ENCODE measurements around the gene HNRNPUL1. TPM values are rescaled to one million over a fixed set of nuclear protein-coding genes. Genes with fewer than 3 reads are reported as not detected.

The HNRNPUL1 gene
- total RNA-seq, 1 donor from 2014 or later: 81.1 TPM

GRCh38 chr19:41220811-41221210 lies 43.4 kb upstream of the HNRNPUL1 start:
- no peak for DNase-seq (ENCODE audit: low spot score in 2 of 2)
- TF ChIP-seq, protein P1, sequence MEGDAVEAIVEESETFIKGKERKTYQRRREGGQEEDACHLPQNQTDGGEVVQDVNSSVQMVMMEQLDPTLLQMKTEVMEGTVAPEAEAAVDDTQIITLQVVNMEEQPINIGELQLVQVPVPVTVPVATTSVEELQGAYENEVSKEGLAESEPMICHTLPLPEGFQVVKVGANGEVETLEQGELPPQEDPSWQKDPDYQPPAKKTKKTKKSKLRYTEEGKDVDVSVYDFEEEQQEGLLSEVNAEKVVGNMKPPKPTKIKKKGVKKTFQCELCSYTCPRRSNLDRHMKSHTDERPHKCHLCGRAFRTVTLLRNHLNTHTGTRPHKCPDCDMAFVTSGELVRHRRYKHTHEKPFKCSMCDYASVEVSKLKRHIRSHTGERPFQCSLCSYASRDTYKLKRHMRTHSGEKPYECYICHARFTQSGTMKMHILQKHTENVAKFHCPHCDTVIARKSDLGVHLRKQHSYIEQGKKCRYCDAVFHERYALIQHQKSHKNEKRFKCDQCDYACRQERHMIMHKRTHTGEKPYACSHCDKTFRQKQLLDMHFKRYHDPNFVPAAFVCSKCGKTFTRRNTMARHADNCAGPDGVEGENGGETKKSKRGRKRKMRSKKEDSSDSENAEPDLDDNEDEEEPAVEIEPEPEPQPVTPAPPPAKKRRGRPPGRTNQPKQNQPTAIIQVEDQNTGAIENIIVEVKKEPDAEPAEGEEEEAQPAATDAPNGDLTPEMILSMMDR (IDR thresholded peaks at IDR 0.05): no peak
- peaks cover 0 to 30% of the 10 kb centered on the region in 2 donors for H3K4me1 ChIP-seq
- no peaks in the 10 kb centered on the region for H3K27me3 ChIP-seq
- no peaks in the 10 kb centered on the region for H3K9me3 ChIP-seq
- H3K27ac ChIP-seq: peak overlapping the region; percentile 92 to 95
- peak overlapping the region; percentile 66 to 68 for H3K4me3 ChIP-seq
- peaks cover 7 to 13% of the 10 kb centered on the region in 2 donors for H3K36me3 ChIP-seq
- intact Hi-C loops (cut with DNase I): loop anchor here (5.0 kb wide), 1 partner anchor 429 kb away; no protein-coding TSS in a partner anchor

- Histone ChIP-seq H3K27ac (peak overlapping the region; percentile 92 to 95), H3K9me3 (no peaks in the 10 kb centered on the region), H3K4me1 (peaks cover 1 to 33% of the 10 kb centered on the region in 2 donors), H3K4me3 (peak overlapping the region in 1 of 2 donors; percentile 68), H3K27me3 (no peaks in the 10 kb centered on the region), H3K36me3 (peaks cover 7 to 13% of the 10 kb centered on the region in 2 donors)
- TF ChIP-seq, protein P1 (IDR thresholded peaks at IDR 0.05): no peak
- intact Hi-C loops (cut with DNase I): loop anchor here (5.0 kb wide), 1 partner anchor 429 kb away; no protein-coding TSS in a partner anchor
- no peak for DNase-seq (ENCODE audit: low spot score in 2 of 2)
Observed at GRCh38 chr19:41221514-41222205, 42.5 kb upstream of the HNRNPUL1 start.

- no peak overlapping the region for H3K4me3 ChIP-seq
- H3K36me3 ChIP-seq: peaks cover 7 to 13% of the 10 kb centered on the region in 2 donors
- TF ChIP-seq, protein P1 (IDR thresholded peaks at IDR 0.05): no peak
- H3K9me3 ChIP-seq: no peaks in the 10 kb centered on the region
- H3K27me3 ChIP-seq: no peaks in the 10 kb centered on the region
- no peak for DNase-seq (ENCODE audit: low spot score in 2 of 2)
- H3K4me1 ChIP-seq: peaks cover 4 to 37% of the 10 kb centered on the region in 2 donors
- peak overlapping the region; percentile 92 to 95 for H3K27ac ChIP-seq
- intact Hi-C loops (cut with DNase I): loop anchor here (5.0 kb wide), 1 partner anchor 430 kb away; no protein-coding TSS in a partner anchor
Observed at GRCh38 chr19:41222240-41222639, 41.9 kb upstream of the HNRNPUL1 start.

DNA sequence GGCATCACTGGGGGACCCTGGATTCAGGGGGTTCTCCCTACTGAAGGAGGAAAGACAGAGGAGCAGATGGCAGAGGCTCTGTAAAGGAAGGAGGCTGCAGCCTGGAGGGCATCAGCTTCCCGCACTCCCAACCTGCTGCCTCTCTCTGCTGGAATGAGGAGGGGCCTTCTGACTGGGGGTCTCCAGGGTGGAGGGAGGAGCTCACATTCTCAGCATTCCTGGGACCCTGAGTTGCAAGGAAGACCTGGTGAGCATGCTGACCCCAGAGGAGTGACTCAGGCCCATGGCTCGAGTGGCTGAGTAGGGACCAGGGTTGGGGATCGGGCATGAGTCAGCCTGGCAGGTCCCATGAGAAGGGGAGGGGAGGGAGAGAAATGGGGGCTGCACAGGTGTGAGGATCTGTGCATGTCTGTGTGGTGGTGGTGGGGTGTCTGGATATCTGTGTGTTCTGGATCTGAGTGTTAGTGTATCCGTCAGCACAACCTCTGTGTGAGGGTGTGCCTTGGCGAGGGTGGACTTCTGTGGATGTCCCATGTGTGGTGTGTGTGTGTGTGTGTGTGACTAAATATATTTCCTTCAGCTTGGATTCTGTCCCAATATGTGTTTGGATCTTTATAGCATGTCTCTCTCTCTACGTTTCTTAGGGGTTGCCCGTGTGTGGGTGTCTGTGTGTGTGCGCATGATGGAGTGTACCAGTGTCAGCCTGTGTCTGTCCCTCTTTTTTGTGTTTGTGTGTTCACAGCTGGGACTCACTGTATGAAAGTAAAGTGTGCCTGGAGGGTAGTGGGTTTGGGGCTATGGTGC lies 40.5 kb upstream of the HNRNPUL1 start:
- H3K27me3 ChIP-seq: no peaks in the 10 kb centered on the region
- TF ChIP-seq, protein P1 (IDR thresholded peaks at IDR 0.05): no peak
- no peaks in the 10 kb centered on the region for H3K9me3 ChIP-seq
- peaks cover 4 to 30% of the 10 kb centered on the region in 2 donors for H3K4me1 ChIP-seq
- DNase-seq (ENCODE audit: low spot score in 2 of 2): peak in 1 of 2 donors; percentile 81
- H3K4me3 ChIP-seq: peak overlapping the region in 1 of 2 donors; percentile 22
- intact Hi-C loops (cut with DNase I): loop anchor here (2.0 to 5.0 kb wide), 2 partner anchors 431 to 509 kb away; no protein-coding TSS in a partner anchor
- peaks cover 7 to 13% of the 10 kb centered on the region in 2 donors for H3K36me3 ChIP-seq
- H3K27ac ChIP-seq: peak overlapping the region; percentile 92 to 93

DNA sequence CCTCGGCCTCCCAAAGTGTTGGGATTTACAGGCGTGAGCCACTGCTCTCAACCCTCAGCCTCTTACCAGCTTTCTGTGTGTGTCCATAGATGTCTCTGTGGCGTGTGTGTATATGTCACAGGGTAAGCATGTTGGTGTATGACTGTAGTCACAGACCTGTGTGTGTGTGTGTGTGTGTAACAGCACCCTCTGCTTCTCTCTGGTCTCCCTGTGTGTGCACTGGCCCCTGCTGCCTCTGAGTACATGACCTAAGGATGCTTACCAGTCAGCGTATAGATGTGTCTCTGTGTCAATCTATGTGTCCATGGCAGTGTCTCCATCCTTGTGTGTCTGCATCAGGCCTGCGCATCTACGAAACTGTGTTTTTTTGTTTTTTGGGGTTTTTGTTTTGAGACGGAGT lies 39.5 kb upstream of the HNRNPUL1 start:
- no peak for DNase-seq (ENCODE audit: low spot score in 2 of 2)
- intact Hi-C loops (cut with DNase I): loop anchor here (2.0 to 5.0 kb wide), 2 partner anchors 432 to 510 kb away; no protein-coding TSS in a partner anchor
- peak overlapping the region; percentile 92 to 93 for H3K27ac ChIP-seq
- H3K27me3 ChIP-seq: no peaks in the 10 kb centered on the region
- H3K4me3 ChIP-seq: peak overlapping the region in 1 of 2 donors; percentile 63
- no peaks in the 10 kb centered on the region for H3K9me3 ChIP-seq
- TF ChIP-seq, protein P1 (IDR thresholded peaks at IDR 0.05): no peak
- peaks cover 7 to 13% of the 10 kb centered on the region in 2 donors for H3K36me3 ChIP-seq
- H3K4me1 ChIP-seq: peaks cover 7 to 36% of the 10 kb centered on the region in 2 donors

Measured in ascending aorta (tissue), 2 donors.